ENCODE data around the gene WDR48.
"Not testable (repeated sequence)": the region's sequence is repeated elsewhere in the genome, so short reads cannot be mapped to it uniquely, and the experiment has no call there.

WDR48 gene

DNA sequence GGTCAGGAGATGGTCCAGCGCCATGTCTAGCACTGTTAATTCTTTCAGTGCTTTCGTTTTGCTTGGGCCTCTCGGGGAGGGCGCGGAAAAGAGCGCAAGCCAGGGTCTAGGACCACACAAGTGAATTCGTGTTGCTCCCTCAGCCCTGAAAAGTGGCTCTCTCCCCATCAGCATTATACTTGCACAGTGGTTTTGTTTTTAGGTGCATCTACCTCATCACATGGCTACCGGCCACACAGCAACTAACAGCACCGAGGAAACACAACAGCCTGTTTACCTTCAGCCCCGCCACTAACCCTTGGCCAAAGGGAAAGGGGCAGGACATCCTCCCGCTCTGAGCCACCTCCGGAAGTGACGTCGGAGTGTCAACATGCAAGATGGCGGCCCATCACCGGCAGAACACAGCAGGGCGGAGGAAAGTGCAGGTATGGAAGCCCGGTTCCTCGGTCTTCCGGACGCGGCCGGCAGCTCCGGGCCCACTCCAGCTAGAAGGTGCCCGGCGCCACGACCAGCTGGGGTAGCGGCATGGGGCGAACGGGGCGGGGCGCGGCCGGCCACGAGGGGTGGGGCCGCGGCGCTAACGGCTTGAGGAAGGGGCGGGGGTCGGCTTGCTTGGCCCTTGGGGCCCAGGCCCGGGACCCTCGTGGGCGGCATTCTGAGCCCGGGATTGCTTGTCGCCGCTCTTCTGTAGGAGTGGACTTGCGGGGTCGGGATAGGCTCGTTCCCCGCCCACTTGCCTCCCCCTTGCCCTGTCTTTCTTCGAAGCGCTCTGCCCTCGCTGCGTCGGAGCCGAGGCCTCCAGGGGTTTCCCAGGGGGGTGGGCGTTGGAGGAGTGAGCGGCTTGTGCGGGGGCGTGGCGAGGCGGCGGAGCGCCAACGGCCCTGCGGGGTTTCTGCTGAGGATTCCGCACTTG, at the start of gene WDR48, which contains the start of gene SCN11A:
WDR48 (plus strand) TSS at position 368 of the 913 bp plus-strand sequence; CDS start at position 378, 10 bp downstream.
SCN11A (minus strand) TSS at position 296 of the 913 bp plus-strand sequence. CDS start 101,582 bp downstream, outside the sequence.
- peak; percentile 85 for DNase-seq

DNA sequence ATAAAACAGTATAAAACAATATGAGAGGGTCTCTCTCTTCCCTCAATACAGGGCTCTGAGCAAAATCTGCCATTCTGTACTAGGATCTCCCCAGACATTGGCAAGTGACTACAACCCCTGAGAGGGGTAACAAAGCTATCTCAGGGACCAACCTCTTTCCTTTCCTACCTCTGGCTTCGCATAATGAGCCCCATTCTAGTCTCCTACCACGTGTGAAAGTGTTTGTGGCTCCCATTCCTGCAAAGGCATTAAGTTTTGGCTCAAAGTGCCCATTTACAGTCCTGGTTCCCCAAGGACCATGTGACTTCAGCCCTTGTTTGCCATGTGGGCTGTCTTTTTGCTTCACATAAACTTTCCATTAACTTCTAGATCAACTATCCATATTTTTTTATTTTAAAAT, 46.5 kb upstream of the WDR48 start:
- no peak for DNase-seq

DNA sequence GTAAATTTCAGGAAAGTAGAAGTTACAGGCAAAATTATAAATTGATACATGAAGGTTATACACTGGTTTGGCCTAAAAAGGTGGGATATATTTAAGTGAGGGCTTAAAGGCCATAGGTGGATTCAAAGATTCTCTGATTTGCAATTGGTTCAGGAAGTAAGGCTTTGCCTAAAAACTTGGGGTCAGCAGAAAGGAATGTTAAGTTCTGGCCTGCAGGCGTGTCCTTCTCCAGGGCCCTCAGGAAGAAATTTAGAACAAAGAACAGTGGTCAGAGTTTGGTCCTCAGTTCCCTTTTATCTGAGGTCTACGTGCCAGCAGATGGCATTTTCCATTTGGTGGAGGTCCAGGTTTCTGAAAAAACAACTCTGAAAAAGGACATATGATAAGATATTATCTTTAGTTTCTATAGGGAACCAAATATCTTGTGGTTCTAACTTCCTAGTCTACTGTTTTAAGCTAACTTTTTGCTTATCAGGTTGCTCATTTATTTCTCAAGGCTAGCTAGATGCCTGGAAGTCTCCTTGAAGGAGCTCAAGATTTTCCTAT, 40.6 kb upstream of the WDR48 start:
- no peak for DNase-seq

DNA sequence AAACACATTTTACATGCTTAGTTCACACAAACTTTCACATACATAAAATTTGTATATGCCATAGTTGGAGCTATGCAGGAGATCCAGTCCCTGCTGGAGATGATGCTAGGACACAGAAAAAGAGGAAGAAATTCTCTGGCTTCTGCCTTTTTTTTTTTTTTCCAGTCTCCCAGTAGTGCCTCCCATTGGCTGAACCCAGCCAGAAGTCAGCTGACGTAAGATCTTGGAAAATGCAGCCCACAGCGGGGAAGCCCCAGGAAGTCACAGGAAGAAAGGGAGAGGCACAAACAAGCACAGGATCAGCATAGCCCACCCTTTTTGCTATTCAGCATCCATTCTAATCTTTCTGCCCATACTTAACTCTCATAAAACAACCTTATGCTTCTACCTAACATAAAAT, 38.5 kb upstream of the WDR48 start:
- DNase-seq: no peak

DNA sequence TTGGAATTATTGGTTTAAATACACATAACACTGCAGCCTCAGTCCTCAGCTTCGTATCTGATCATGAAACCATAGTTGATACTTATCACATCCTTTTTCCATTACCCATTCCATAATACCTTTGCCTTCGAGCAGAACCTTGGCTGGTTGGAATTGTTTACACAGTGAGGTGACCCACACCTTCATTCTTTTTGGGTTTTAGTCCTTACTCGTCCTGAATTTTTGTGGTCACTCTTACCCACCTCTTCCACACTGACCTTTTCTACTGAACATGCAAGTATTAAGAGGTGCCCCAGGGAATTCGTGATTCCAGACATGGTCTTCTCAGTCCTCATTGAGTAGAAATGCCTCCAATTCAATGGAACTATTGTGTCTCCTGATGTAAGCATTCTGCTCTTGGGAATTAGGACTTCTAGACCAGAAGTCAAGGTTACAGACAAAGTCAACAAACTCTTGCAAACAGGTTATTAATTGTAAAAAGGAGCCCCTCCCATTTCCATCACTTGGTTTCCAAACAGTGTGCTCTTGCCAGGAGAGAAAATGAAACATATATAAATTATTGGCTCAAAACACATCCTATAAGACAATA, 37.8 kb upstream of the WDR48 start:
- DNase-seq: no peak

DNA sequence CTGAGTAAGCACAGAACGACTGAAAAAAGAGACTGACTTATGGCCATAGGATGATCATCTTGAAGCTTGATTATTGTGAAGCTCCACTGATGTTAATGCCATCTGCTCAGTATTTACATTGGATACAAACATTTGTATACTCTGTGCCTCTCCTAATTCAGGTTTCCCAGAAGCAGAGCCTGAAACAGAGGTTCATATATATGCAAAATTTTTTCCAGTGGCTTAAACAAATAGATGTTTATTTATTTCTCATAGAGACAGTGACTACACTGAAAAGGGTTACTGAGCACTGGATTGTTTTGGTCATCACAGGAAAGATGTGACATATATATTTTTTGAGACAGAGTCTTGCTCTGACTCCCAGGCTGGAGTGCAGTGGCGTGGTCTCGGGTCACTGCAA, 36.4 kb upstream of the WDR48 start:
- no peak for DNase-seq

DNA sequence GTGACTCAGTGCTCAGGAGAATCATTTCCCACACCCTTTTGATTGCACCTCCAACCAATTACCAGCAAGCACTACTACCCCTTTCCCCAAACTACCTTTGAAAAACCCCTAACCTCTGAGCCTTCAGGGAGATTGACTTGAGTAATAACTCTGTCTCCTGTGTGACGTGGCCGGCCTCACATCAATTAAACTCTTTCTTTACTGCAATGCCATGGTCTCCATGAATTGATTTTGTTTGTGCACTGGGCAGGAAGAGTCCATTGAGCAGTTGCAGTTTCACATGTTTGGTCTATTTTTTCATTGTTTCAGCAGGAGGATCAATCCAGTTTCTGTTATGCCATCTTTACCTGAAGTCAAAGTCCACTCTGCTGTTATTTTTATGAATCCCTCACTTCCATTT, 32.5 kb upstream of the WDR48 start:
- no peak for DNase-seq

DNA sequence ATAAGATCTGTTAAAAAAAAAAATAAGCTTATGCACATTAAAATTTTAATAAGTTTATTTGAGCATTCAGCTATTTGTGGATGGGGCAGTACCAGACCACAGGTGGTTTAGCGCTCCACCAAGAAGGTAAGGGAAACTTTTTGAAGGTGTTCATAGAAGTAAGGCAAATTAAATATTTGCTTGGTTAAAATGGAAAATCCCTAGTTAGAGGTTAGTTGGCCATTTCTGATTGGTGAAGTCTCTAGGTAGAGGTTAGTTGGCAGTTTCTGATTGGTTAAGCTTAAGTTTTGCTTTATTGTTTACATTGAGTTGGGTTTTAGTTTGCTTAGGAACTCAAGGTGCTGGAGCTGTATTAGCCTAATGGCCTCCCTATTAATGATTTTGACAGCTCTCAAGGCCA, 30.8 kb upstream of the WDR48 start:
- DNase-seq: no peak

DNA sequence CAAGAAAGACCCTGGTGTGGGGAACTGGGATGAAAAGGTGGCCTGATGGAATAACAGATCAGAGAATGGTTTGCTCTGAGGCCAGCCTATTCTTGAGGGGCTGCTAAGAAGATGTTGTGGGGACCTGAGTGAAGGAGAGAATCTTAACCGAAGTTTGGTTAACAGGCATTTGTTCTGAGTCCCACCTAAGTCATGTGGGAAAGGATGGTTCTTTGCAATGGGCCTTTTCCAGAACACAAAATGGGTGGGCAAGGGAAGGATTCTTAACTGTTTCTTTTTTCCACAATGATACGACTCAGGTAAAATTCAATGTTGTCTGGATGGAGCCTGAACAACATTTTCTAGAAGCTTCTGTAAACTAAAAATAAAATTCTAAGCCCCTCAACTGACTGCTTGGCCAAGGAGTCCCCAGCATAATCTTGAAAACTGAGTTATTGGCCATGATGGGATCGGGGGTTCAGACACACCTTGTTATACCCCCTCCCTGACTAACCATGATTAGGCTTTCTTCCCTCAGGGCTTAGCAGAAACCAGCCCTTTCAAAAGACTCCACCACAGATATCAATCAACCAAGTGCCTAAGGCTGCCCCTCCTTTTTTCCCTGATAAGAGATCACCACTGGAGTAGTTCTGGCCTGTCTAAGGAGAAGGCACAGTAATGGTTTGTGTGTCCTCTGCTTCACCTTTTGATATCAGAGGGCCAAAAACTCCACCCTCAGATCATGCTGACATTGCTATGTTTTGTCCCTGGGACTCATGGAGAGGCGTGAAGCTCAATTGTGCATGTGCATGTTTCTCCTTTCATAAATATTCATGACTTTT, 30.1 kb upstream of the WDR48 start:
- no peak for DNase-seq

DNA sequence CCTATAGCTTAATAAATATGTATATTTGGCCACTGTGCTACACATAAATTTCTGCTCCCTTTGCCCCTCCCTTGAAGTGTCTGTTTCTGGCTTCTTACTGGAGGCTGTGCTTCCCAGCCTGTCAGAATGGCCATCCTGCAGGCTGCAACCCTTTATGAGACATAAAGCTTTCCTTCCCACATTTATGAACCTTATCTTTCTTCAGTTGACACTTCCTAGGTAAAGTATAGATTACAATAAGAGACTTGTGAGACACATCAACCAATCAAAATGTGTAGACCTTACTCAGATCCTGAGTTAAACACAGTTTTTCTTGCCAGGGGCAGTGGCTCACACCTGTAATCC, 29.6 kb upstream of the WDR48 start:
- no peak for DNase-seq

DNA sequence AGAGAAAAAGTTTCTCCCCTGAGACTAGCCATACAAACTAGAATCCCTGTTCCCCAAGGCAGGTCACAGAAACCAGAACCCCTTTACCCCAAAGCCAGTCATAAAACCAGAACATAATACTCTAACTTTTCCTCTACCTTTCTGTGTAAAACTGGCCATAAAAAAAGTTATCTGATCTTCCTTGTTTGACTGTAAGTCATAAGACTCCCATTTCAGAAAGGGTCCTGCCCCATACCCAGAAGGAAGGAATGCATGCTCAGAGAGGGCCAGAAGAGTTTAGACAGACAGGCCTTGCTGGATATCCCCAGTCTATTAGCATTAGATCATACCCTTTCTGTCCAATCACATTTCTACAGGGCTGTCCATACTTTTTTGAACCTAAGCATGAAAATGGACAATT, 27.3 kb upstream of the WDR48 start:
- DNase-seq: no peak

DNA sequence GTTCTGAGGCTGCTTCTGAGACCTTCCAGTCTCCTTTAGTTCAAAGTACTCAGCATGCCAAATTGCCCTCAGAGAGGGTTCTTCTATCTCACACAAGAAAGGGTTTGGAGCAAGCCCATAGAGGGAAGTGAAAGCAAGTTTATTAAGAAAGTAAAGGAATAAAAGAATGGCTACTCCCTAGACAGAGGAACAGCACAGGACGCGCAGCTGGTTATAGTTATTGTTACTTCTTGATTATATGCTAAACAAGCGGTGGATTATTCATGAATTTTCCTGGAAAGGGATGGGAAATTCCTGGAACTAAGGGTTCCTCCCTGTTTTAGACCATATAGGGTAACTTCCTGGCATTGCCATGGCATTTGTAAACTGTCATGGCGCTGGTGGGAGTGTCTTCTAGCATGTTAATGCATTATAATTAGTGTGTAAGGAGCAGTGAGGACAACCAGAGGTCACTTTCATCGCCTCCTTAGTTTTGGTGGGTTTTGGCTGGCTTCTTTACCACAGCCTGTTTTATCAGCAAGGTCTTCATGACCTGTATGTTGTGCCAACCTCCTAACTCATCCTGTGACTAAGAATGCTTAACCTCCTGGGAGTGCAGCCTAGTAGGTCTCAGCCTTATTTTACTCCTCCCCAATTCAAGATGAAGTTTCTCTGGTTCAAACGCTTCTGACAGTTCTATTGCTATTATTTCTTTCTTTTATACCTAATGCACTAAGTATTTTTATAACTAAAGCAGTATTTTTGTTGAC, 26.4 kb upstream of the WDR48 start:
- DNase-seq: no peak

DNA sequence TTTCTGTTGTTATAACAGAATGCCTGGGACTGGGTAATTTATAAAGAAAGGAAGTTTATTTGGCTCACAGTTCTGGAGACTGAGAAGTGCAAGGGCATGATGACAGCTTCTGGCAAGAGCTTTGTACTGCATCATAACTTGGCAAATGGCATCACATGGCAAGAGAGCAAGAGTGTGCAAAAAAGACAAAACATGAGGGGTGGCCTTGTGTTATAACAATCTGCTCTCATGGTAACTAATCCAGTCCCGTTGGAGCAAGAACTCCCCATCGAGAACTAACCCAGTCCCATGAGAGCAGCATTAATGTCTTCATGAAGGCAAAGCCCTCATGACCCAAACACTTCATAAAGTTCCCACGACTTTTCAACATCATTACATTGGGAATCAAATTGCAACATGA, 23.3 kb upstream of the WDR48 start:
- no peak for DNase-seq

DNA sequence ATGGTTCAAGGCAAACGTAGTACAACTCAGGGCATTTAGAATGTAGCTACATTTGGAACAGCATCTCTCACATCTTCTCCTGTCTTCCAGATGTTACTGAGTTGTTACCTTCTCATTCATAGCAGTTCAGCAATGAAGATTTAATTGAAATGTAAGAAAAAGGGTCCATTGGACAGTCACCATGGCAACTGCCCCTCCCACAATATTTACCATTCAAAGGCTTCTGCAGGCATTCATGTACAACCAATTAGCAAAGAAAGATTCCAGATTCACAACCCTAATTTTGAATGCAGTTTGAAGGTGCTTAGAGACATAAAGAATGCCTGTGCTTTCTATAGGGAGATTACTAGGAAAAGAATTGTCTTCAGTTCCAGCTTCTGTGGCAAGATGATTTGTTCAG, 22.3 kb upstream of the WDR48 start:
- no peak for DNase-seq

DNA sequence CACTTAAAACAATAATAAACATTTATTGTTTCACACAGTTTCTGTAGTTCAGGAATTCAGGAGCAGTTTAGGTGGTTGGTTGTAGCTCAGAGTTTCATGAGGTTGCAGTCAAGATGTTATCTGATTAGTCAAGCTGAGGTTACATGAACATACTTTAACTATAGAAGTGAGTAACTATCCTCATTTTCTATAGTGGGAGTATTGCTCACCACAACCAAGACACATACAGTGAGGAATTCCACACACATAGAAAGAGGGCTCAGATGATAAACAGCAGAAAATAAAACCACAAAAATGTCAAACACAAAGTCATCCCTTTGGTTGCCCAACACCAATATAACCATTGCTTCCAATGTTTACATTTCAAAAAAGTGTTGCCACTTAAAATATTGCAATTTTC, 13.7 kb upstream of the WDR48 start:
- no peak for DNase-seq

DNA sequence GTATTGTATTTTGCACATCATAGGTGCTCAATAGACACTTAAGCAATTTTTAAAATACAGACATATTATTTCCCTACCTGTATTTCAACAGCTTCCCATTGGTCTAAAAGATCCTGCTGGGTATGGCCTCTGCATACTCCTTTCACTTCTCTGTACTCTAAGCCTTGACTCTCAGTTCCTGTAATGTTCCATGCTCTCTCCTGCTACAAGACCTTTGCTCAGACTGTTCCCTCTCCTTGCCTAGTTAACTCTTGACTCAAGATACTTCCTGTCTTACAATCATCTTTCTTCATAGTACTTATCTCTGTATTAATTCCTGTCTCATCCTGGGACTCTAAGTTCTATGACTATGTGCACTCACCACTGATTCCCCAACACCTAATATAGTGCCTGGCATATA, 1.8 kb upstream of the WDR48 start:
- DNase-seq: no peak

DNA sequence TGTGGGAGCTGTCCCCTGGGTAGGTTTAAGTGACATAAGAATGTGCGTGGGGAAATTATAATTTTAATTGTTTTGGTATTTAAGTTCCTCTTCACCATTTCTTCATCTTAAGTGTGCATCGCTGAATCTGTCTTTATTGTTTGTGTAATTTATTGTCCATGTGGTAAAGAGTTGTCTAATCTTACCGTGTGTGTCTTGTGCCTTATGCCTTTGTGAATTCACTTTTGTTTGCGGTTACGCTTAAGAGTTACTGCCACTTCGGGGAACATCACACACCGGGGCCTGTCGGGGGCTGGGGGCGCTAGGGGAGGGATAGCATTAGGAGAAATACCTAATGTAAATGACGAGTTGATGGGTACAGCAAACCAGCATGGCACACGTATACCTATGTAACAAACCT, 767 bp downstream of the WDR48 start:
- no peak for DNase-seq

DNA sequence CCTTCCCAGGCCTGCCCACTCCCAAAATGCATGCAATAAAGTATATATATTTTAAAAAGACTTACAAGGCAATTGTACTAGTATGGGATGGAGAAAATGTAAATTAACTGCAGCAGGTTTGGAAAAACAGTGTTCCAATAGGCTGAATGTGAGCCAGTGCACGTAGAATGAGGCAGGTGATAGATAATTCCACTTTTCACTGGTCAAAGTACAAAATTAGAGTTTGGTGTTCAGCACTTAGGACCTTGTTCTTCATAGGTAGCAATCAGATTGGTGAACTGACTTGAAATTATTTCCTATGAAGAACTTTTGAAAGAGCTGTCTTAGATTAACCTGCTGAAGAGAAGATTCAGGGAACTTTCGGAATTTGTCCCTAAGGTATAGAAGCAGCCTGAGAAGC, 1.9 kb downstream of the WDR48 start:
- no peak for DNase-seq

DNA sequence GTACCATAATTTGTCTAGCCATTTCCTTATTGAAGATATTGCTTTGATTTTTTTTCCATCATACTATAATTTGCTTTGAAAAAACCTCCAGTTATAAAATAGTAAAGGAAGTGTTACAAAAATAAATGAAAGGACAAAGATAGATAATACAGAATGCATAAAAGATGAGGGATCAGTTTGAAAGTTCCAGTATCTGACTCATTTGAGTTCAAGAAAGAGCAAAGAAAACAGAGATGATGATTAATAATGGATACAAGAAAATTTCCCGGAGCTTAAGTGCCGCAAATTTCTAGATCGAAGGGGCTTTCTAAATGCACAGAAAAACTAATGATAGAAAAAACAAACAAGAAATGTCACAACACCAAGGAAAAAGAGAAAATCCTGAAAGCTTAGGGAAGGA, 4.3 kb downstream of the WDR48 start:
- no peak for DNase-seq

DNA sequence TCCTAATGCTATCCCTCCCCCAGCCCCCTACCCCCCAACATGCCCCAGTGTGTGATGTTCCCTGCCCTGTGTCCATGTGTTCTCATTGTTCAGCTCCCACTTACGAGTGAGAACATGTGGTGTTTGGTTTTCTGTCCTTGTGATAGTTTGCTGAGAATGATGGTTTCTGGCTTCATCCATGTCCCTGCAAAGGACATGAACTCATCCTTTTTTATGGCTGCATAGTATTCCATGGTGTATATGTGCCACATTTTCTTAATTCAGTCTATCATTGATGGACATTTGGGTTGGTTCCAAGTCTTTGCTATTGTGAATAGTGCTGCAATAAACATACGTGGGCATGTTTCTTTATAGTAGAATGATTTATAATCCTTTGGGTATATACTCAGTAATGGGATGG, 9.4 kb downstream of the WDR48 start:
- DNase-seq: not testable (repeated sequence)

DNA sequence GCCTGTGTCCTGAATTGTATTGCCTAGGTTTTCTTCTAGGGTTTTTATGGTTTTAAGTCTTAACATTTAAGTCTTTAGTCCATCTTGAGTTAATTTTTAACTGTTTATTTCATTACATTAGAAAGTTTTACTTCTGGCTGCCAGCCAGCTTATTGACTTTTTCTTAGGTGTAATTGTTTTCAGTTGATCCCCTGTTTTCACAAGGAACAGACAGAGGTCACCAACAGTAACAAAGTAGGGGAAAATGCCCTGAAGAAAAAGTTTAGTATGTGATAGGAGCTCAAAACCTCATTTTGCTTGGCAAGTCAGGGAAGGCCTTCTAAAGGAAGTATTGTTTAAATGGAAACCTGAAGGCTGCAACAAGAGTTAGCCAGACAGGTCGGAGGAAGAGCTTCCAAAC, 10.4 kb downstream of the WDR48 start:
- DNase-seq: no peak

DNA sequence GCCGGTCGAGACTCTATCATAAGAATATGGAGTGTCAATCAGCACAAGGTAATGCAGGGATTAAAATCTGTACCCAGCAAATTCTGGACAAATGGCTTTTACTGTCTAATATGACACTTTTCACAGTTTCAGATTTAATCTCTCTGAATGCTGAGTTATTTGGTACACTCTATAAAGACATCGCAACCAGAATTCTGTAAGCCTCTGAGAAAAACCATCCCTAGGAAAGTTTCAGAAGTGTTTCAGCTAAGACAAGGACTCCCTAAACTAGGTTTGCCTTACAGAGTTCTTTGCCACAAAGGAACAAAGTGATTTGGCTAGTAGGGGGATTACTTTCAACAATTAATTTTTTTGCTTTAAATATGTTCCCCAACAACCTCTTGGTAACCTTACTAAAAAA, 11.3 kb downstream of the WDR48 start:
- no peak for DNase-seq

DNA sequence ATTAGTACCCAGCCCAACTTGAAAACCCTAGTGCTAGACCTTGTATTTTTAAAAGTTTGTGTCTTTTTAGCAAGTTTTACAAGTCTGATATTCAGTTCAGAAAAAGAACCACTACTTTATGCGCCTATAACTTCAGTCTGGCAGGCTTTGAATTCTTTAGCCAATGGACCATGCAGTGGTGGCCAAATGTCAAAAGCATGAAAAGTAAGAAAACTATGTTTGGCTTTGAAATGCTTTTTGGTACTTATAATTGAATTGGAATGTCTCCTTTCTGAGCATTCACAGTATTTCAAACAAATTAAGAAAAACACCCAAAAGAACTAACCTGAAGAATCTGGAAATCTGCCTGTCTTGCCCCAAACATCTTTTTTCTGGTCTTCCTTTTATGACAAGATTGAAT, 12.8 kb downstream of the WDR48 start:
- DNase-seq: no peak

All from GDM1 (cell line).